ENCODE measurements around the gene STK4. TPM values are rescaled to one million over a fixed set of nuclear protein-coding genes. Genes with fewer than 3 reads are reported as not detected.

STK4 gene
- total RNA-seq, 1 experiment from 2014 or later: 60.9 TPM

DNA sequence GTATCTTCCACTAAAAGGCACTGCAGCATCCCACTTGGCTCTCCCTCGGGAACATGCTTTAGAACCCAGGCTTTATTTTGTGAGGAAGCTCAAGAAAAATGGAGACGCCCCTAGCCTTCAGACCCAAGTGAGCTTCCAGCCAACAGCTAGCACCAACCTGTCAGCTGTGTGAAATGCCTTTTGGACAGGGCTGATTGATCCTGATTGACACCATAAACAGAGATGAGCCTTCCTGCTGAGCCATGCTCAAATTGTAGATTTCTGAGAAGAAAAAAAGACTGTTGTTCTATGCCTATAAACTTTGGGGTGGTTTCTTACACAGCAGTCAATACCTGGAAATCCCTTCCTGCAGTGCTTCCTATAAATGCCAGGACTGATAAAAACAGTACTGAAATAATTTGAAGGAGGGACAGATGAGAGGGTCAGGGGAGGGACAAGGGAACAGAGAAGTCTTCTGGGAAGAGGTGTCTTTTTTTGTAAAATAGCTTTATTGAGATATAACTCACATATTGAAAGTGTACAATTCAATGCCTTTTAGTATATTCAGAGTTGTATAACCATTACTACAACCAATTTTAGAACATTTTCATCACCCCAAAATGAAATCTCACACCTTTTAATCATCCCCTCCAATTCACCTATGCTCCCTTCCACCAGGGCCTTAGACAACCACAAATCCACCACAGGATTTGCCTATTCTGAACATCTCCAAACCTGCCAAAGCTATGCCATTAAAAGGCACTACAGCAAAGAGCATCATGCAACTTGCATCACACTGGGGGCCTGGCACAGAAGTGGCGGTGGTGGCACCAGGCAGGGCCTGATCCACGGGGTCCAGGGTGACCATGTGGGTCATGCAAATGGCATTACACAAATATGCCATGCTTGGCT is 2.7 kb upstream of the STK4 start:
- no peaks in the 10 kb centered on the region for H3K9me2 ChIP-seq (ENCODE audit: insufficient read depth)
- H3K36me3 ChIP-seq (ENCODE audit: low read depth): no peaks in the 10 kb centered on the region
- H4K20me1 ChIP-seq (ENCODE audit: insufficient read depth): no peaks in the 10 kb centered on the region
- H3K27me3 ChIP-seq (ENCODE audit: insufficient read depth, low read depth): no peaks in the 10 kb centered on the region
- H3K4me3 ChIP-seq: no peak overlapping the region
- no TSS peak for BruUV-seq (replicated peaks)
- H3K4me2 ChIP-seq: no peak overlapping the region
- CTCF ChIA-PET: interaction anchor here (0.6 kb wide), 1 partner anchor 129 kb away, joined by 3 read pairs; no protein-coding TSS in a partner anchor
- intact Hi-C loops (cut with micrococcal nuclease; ENCODE audit: unreplicated experiment): no loop called here
- H2AFZ ChIP-seq: no peak overlapping the region
- no peaks in the 10 kb centered on the region for H3K9me3 ChIP-seq (ENCODE audit: insufficient read depth, low read depth)
- H3K4me1 ChIP-seq (replicated peaks; ENCODE audit: insufficient read depth): peaks cover 49% of the 10 kb centered on the region
- POLR2A ChIA-PET (ENCODE audit: unreplicated experiment): interaction anchor here (0.6 kb wide), 1 partner anchor 104 kb away, joined by 6 read pairs; no protein-coding TSS in a partner anchor
- H3F3A ChIP-seq (ENCODE audit: insufficient read depth, low read depth): peaks cover 15% of the 10 kb centered on the region; the same call in 1 of the 2 replicates
- H3K27ac ChIP-seq: no peak overlapping the region
- no peak for DNase-seq
- peaks cover 44% of the 10 kb centered on the region for H3K79me2 ChIP-seq (ENCODE audit: low read depth)
- no peak for TF ChIP-seq EZH2 (IDR thresholded peaks at IDR 0.05; ENCODE audit: low read depth)
- TF ChIP-seq, protein P1, sequence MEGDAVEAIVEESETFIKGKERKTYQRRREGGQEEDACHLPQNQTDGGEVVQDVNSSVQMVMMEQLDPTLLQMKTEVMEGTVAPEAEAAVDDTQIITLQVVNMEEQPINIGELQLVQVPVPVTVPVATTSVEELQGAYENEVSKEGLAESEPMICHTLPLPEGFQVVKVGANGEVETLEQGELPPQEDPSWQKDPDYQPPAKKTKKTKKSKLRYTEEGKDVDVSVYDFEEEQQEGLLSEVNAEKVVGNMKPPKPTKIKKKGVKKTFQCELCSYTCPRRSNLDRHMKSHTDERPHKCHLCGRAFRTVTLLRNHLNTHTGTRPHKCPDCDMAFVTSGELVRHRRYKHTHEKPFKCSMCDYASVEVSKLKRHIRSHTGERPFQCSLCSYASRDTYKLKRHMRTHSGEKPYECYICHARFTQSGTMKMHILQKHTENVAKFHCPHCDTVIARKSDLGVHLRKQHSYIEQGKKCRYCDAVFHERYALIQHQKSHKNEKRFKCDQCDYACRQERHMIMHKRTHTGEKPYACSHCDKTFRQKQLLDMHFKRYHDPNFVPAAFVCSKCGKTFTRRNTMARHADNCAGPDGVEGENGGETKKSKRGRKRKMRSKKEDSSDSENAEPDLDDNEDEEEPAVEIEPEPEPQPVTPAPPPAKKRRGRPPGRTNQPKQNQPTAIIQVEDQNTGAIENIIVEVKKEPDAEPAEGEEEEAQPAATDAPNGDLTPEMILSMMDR (conservative IDR thresholded peaks at IDR 0.05): no peak

DNA sequence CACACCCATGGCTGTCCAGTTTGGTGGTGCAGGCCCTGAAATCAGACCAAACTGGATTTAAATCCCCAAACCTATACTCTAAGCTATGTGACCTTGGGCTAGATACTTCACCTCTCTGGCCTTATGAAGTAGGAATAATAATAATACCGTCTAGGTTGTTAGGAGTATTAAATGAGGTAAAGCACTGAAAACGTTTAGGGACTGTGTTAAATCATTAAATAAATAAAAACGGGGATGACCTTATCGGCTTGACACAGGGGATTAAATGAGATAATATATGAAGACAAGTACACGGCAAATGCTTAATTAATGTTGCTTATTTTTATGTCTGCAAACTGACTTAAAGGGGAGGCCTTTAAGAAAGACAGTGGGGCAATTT is 672 bp upstream of the STK4 start:
- Histone ChIP-seq H3K4me1 (replicated peaks; ENCODE audit: insufficient read depth) (peaks cover 49% of the 10 kb centered on the region), H3K9me2 (ENCODE audit: insufficient read depth) (no peaks in the 10 kb centered on the region), H3K4me3 (peak overlapping the region; percentile 76), H2AFZ (peak overlapping the region; percentile 96), H3K4me2 (peak overlapping the region; percentile 88), H3K79me2 (ENCODE audit: low read depth) (peaks cover 46% of the 10 kb centered on the region), H3K27me3 (ENCODE audit: insufficient read depth, low read depth) (no peaks in the 10 kb centered on the region), H3K27ac (peak overlapping the region; percentile 27), H4K20me1 (ENCODE audit: insufficient read depth) (no peaks in the 10 kb centered on the region), H3K9me3 (ENCODE audit: insufficient read depth, low read depth) (no peaks in the 10 kb centered on the region), H3K36me3 (ENCODE audit: low read depth) (no peaks in the 10 kb centered on the region), H3F3A (ENCODE audit: insufficient read depth, low read depth) (0 out of 2 replicates have a peak, but pooled peaks cover 9% of the 10 kb centered on the region)
- CTCF ChIA-PET: no interaction called here
- POLR2A ChIA-PET (ENCODE audit: unreplicated experiment): no interaction called here
- no peak for TF ChIP-seq EZH2 (IDR thresholded peaks at IDR 0.05; ENCODE audit: low read depth)
- TF ChIP-seq, protein P1 (conservative IDR thresholded peaks at IDR 0.05): no peak
- no peak for DNase-seq
- no TSS peak for BruUV-seq (replicated peaks)
- intact Hi-C loops (cut with micrococcal nuclease; ENCODE audit: unreplicated experiment): no loop called here

DNA sequence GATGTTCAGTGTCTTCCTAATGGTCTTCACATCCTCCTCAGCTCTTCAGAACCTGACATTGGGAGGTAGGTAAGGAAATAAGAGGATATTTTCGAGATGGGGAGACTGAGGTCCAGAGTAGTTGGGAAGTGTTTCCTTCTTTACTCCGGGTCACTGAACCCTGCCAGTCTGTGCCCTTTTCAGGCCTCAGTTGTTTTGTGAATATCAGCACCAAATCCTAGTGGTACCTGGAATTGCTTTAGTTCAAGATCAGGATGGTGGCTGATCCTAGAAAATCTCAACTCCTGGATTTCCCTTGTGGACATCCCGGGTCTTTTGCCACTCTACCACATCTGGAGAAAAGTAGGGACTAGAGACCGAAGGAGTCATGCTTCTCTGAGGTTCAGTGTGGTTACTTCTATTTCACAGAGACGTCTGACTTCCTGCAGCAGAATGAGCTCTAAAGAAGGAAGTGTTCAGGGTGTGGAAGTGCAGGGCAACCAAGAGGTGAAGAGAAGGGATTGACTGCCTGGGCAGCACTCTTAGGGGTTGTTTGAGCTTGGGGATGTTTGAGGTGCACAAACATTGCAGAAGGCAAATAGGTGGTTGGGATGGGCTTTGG is 995 bp downstream of the STK4 start:
- H4K20me1 ChIP-seq (ENCODE audit: insufficient read depth): peaks cover 4% of the 10 kb centered on the region; the same call in 1 of the 2 replicates
- no peaks in the 10 kb centered on the region for H3K9me2 ChIP-seq (ENCODE audit: insufficient read depth)
- intact Hi-C loops (cut with micrococcal nuclease; ENCODE audit: unreplicated experiment): no loop called here
- 0 out of 2 replicates have a peak, but pooled peaks cover 9% of the 10 kb centered on the region for H3F3A ChIP-seq (ENCODE audit: insufficient read depth, low read depth)
- no peak overlapping the region for H3K27ac ChIP-seq
- peak overlapping the region; percentile 96 for H2AFZ ChIP-seq
- H3K79me2 ChIP-seq (ENCODE audit: low read depth): peaks cover 55% of the 10 kb centered on the region
- H3K4me2 ChIP-seq: peak overlapping the region; percentile 88
- no TSS peak for BruUV-seq (replicated peaks)
- no peaks in the 10 kb centered on the region for H3K27me3 ChIP-seq (ENCODE audit: insufficient read depth, low read depth)
- peak overlapping the region; percentile 76 for H3K4me3 ChIP-seq
- CTCF ChIA-PET: interaction anchor here (0.5 to 1.0 kb wide), 4 partner anchors 11 to 258 kb away, joined by 3 to 15 read pairs (median 4); no protein-coding TSS in a partner anchor
- DNase-seq: peak in 1 of 2 experiments; percentile 44
- no peaks in the 10 kb centered on the region for H3K9me3 ChIP-seq (ENCODE audit: insufficient read depth, low read depth)
- POLR2A ChIA-PET (ENCODE audit: unreplicated experiment): interaction anchor here (0.6 to 0.7 kb wide), 2 partner anchors 45 to 171 kb away, joined by 3 read pairs; no protein-coding TSS in a partner anchor
- no peaks in the 10 kb centered on the region for H3K36me3 ChIP-seq (ENCODE audit: low read depth)
- no peak for TF ChIP-seq EZH2 (IDR thresholded peaks at IDR 0.05; ENCODE audit: low read depth)
- TF ChIP-seq, protein P1 (conservative IDR thresholded peaks at IDR 0.05): no peak
- H3K4me1 ChIP-seq (replicated peaks; ENCODE audit: insufficient read depth): peaks cover 34% of the 10 kb centered on the region
